GM18517 (cell line): ENCODE results near the gene CCDC157.
A peak's percentile ranks its signal among the peaks of the same experiment; 100 is the strongest.
"Not testable (repeated sequence)": the region's sequence is repeated elsewhere in the genome, so short reads cannot be mapped to it uniquely, and the experiment has no call there.

ENCODE experiments used
- ATAC-seq: cut with Tn5 transposase; IDR thresholded peaks from one replicate; pipeline ENCODE4 v1.9.1; 2021; ENCODE audit warnings: mild to moderate bottlenecking, moderate library complexity; ENCODE audit not compliant: unreplicated experiment

The CCDC157 gene

DNA sequence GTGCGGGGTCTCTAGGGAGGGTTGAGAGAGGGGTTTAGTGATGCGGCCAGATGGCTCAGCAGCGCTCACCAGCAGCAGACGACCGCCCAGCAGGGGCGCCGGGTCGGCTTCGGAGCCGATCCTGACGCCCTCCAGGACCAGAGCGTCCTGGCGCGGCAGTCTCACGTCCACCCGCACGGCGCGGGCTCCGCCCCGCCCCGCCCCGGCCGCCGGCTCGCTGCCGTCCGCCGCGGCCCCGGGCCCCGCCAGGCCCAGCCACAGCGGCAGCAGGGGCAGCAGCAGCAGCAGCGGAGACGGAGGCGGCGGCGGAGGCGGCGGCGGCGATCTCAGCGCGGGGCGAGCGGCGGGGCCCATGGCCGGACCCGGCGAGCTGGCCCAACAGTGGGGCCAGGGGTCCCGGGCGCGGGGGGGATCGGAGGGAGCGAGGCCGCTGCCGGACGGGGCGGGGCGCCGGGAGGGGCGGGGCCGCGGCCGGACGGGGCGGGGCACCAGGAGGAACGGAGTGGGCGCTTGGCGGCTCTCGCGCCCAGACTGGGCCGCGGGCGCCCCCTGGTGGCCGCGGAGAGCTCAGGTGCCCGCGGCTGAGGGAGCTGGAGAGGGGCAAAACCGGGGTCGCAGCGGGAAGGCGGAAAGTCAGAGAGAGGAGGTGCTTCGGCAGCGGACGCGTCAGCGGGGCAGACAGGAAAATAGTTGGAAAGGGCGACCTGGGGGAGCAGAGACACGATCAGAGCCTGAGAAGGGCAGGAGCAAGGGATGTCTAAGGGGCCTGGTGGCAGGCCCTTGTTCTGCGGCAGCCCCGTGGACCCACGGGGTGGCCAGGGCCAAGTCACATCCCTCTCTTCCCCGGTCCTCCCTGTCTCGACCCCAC, 30.4 kb downstream of the CCDC157 start, which contains the start of gene RNF215:
RNF215 (minus strand) TSS at position 452 of the 868 bp plus-strand sequence; CDS start at position 354, 98 bp downstream.
- ATAC-seq, result peak; percentile 70

- ATAC-seq, result no peak
Measured at GRCh38 chr22:30390974-30391691, 34.3 kb downstream of the CCDC157 start.

- ATAC-seq, result no peak
Measured at GRCh38 chr22:30392661-30393321, 36.0 kb downstream of the CCDC157 start.

DNA sequence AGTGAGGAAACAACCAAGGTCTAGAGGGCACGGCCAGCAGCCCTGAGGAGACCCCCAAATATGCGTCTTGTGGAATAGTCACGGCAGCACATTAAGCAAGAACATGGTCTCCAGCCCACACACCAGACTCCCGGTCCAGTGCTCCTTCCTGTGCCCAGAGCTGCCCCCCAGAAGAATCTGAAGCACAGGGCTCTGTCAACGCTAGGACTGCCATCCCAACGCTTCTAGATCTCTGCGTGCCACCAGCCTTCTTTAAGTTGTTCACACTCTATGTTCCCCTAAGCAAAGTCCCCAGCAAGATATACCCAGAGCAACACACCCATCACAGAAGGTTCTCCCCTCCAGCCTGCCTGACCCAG, 36.5 kb downstream of the CCDC157 start:
- ATAC-seq, result no peak

DNA sequence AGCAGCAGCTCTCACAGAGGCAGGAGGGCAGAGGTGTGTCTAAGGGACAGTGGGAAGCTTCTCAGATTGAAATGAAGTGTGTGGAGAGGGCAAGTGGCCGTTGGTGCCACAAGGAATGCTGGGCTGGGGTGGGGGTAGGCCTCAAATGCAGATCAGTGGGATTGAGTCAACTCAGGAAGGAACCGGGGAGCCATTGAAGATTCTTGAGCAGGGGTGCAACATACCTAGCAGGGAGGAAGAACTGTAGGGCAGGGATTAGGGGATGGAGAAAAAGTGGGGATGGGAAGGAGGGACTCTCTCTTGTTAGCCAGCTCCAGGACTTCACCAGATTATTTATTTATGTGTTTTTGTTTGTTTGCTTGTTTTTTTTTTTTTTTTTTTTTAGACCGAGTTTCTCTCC, 37.1 kb downstream of the CCDC157 start:
- no peak for ATAC-seq

- ATAC-seq, result no peak
Measured at GRCh38 chr22:30396871-30397655, 40.3 kb downstream of the CCDC157 start, which contains the start of gene SEC14L2. SEC14L2 (plus strand) TSS chr22:30397018; CDS start chr22:30397117, 99 bp downstream.

GRCh38 chr22:30397656-30398635, 41.1 kb downstream of the CCDC157 start:
- no peak for ATAC-seq

DNA sequence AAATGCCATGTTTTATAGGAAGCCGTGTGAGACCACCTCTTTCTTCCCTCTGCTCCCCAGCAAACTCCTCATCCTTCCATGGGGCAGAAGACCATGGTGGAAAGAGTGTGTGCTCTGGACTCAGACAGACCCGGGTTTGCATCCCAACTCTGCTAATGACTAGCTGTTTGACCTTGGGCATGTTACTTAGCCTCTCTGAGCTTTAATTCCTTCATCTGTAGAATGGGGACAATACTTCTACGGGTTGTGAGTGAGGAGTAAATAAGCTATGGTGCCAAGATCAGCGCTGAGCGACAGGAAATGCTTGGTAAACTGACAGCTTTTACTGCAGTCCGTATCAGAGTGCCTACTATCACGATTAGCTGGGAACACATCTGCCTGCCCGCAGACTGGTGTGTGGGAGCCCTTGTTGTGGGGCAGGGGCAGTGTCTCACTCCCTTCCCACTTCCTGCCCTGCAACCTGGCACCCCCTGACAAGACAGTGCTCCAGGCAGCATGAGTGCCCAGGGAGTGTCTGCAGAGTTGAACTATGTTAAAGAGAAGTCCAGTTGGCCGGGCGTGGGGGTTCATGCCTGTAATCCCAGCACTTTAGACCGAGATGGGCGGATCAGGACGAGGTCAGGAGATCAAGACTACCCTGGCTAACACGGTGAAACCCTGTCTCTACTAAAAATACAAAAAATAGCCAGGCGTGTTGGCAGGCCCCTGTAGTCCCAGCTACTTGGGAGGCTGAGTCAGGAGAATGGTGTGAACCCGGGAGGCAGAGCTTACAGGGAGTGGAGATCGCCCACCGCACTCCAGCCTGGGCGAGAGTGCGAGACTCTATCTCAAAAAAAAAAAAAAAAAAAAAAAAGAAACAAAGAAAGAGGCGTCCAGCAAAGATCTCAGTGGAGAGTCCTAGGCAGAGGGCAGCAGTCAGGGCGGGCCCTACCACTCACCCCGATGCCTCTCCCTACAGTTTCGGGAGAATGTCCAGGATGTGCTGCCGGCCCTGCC, 42.2 kb downstream of the CCDC157 start:
- ATAC-seq, result no peak

- ATAC-seq, result no peak
Measured at GRCh38 chr22:30399718-30400117, 42.9 kb downstream of the CCDC157 start.

DNA sequence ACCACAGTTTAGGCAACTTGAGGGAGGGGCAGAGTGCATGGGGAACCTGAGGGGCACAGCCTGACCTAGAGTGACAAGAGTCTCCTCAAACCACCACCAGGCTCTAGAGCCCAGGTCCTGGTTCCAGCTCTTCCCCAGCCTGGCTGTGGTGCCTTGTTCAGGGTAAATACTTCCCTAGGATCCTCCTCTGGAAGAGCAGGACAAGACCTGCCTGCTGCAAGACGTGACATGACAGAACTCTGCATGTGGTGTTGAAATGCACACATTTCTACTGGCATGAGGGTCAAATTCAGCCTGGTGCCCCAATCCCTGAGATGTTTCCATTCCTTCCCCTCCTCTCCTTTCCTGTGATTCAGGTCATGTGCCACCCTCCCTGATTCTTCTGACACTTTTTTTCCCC, 43.4 kb downstream of the CCDC157 start:
- no peak for ATAC-seq

- not testable (repeated sequence) for ATAC-seq
Measured at GRCh38 chr22:30401024-30401423, 44.2 kb downstream of the CCDC157 start.

GRCh38 chr22:30402028-30402765, 45.4 kb downstream of the CCDC157 start:
- no peak for ATAC-seq

- ATAC-seq, result not testable (repeated sequence)
Measured at GRCh38 chr22:30402766-30403104, 45.9 kb downstream of the CCDC157 start.

DNA sequence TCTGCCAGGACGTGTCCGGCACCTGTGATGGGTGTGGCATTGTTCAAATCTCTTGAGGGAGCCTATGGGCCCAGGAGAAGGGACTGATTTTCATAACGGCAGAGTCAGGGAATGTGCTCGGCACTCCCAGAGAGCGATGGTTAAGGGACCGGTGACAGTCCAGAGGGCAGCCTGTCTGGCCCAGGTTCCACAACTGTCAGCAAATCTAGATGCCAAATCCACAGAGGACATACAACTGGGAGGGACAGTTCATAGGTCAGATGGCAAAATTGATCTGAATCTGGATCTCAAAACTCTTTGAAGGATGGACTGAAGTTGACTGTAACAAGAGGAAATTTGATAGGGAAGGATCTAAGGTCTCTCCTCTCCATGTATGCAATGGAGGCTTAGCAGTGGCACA, 47.5 kb downstream of the CCDC157 start:
- ATAC-seq, result no peak

DNA sequence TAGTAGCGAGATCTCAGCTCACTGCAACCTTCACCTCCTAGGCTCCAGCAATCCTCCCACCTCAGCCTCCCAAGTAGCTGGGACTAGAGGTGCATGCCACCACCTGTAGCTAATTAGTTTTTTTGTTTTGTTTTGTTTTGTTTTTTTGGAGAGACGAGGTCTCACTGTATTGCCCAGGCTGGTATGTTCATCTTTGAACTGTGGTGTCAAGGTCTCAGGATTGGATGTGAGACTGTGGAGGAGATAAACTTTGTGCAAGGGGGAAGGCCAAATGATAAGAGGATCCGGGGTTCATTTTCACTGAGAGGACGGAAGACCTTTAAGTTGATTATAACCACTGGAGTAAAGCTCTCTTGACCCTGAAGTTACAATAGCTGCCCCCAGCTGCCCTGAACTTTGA, 48.9 kb downstream of the CCDC157 start:
- no peak for ATAC-seq

DNA sequence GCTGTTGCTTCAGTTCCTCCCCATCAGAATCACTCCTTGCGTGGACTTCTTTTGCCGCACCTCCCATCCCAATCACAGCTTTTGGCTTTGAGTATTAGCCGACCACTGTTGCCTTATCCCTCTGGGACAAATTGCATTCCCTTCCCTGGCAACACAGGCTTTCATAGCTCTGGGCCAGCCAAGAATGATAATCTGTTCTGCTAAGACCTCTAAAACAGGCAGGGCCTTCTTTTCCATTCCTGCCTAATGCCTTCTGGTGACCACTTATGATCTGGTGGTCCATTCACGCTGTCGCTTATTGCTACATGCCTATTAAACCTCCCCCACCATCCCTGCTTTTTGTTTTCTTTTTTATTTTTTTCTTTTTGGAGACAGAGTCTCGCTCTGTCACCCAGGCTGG, 49.6 kb downstream of the CCDC157 start:
- no peak for ATAC-seq

GRCh38 chr22:30408388-30409102, 51.7 kb downstream of the CCDC157 start:
- ATAC-seq, result no peak
